Stimulated activated memory B cell treated with anti-CD40 and anti-IgM and Interleukin-4, amounts not matched to agents 10 μg/mL and 1 μg/mL and 100 μg/mL, for 72 hours (primary cell): ENCODE results near the gene NMNAT3.

Experiments
- ATAC-seq: fragments of 150-1000 bp; cut with Tn5 transposase; 2 replicates; pipeline ENCODE4 v1.10.0; 2021
- H3K27ac Mint-ChIP-seq: one replicate; pipeline ENCODE4 v1.8.0; 2022; ENCODE audit warnings: mild to moderate bottlenecking, mixed read lengths
- H3K27me3 Mint-ChIP-seq: one replicate; pipeline ENCODE4 v1.8.0; 2022; ENCODE audit warnings: mixed read lengths
- H3K36me3 Mint-ChIP-seq: one replicate; pipeline ENCODE4 v1.8.0; 2022; ENCODE audit warnings: mixed read lengths
- H3K4me1 Mint-ChIP-seq: one replicate; pipeline ENCODE4 v1.8.0; 2022; ENCODE audit warnings: mixed read lengths
- H3K4me3 Mint-ChIP-seq: one replicate; pipeline ENCODE4 v1.8.0; 2022; ENCODE audit warnings: mild to moderate bottlenecking, moderate library complexity, mixed read lengths
- H3K9me3 Mint-ChIP-seq: one replicate; pipeline ENCODE4 v1.8.0; 2022; ENCODE audit warnings: mixed read lengths

The NMNAT3 gene

GRCh38 chr3:139677388-139678155 lies at the start of gene NMNAT3:
NMNAT3 (minus strand) TSS chr3:139677972; CDS start chr3:139627724, 50,248 bp downstream.
- Mint-ChIP-seq H3K4me3 (peak within 1 kb of the TSS; percentile 77), H3K27ac (no peak within 1 kb of the TSS), H3K36me3 (no peaks in the 10 kb centered on the region), H3K27me3 (no peaks in the 10 kb centered on the region), H3K4me1 (no peaks in the 10 kb centered on the region), H3K9me3 (no peaks in the 10 kb centered on the region)
- ATAC-seq: peak; percentile 96

DNA sequence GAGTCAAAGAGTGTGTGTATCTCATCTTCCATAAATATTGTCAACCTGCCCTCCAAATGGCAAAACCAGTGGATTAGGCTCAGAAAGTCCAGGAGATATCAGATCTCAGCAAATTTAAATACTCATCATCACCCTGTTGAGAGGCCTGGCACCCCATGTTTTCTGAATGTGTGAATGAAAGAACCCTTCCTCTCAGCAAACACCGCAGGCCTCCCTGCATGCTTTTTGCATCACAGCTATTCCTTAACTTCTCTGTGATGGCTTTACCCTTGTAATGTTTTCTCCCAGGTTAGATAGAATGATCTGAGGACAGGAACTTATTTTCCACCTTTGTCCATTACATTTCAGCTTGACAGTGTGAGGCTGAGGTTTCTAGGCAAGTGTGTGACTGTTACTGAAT lies 43.6 kb upstream of the NMNAT3 start:
- Mint-ChIP-seq H3K4me3 (no peak overlapping the region), H3K9me3 (no peaks in the 10 kb centered on the region), H3K27me3 (no peaks in the 10 kb centered on the region), H3K27ac (no peak overlapping the region), H3K36me3 (no peaks in the 10 kb centered on the region), H3K4me1 (no peaks in the 10 kb centered on the region)
- no peak for ATAC-seq

DNA sequence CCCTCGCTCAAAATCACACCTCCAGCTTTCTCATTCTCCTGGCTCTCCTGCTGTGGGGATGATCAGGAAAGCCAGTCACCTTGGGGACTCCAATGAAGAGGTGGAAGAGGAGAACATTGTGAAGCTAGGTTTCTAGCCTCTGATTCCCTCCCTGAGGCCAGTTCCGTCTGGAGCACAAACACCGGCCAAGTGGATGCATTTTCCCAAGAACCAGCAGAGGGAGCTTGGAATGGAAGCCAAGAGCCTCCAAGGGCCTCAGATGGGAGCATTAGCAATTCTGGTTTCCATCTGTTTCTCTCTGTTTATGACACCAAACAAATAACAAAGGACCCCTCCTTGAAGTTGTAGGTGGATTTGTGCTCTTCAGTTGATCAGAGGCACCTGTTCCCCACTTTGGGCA lies 40.6 kb upstream of the NMNAT3 start:
- no peak for ATAC-seq
- Mint-ChIP-seq H3K27ac (no peak overlapping the region), H3K4me1 (no peaks in the 10 kb centered on the region), H3K4me3 (no peak overlapping the region), H3K9me3 (no peaks in the 10 kb centered on the region), H3K27me3 (no peaks in the 10 kb centered on the region), H3K36me3 (no peaks in the 10 kb centered on the region)

DNA sequence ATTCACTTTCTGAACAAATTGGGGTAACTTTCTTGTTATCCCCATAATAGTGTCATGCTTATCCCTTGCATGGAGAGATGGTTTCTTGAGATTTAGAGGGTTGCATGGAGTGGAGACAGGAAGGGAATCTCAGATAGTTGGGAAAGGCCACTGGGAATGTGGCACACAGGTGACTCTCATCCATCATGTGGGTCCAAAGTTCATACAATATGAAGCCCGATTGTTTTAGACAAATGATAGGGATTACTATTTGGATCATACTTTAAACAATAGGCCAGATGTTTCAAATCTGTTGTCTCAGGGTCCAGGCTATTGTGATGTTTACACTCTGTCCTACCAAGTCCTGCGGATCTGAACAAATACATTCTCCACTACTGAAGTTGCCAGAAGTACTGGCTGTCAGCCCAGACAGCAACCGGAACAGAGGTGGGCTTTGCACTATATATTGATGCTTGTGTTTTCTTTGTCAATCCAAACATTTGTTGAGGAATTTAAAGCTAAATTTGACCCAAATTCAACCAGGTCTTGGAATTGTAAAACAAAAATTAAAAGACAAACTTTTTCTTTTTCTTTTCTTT lies 39.2 kb upstream of the NMNAT3 start:
- no peak overlapping the region for H3K4me3 Mint-ChIP-seq
- no peaks in the 10 kb centered on the region for H3K36me3 Mint-ChIP-seq
- ATAC-seq: no peak
- no peak overlapping the region for H3K27ac Mint-ChIP-seq
- H3K4me1 Mint-ChIP-seq: no peaks in the 10 kb centered on the region
- no peaks in the 10 kb centered on the region for H3K9me3 Mint-ChIP-seq
- no peaks in the 10 kb centered on the region for H3K27me3 Mint-ChIP-seq

DNA sequence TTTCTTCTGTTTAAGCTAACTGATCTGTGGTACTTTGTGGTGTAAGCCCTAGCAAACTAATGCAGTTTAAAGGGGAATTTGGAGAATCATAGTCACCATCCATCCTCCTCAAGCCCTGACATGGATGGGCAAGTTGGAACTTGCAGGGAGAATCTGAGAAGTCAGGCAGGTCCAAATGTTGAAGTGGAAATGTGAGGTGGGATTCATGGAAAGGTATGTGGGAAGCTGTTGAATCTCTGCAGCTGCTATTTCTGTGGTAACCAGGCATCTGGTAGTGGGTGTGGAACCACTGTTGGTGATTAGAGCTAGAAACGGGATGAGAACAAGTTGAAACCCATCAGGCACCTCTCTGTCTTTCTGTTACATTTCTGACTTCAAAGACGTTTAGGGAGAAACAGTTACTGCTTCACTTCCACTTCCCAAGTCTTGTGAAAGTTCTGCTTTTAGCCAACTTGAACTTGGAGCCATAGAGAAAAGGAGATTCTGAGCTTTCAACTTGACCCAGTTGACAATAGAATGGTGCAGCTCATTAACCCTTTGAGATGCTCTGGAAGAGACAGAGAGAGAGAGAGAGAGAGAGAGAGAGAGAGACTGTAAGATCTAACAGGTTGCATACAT lies 38.1 kb upstream of the NMNAT3 start:
- Mint-ChIP-seq H3K4me3 (no peak overlapping the region), H3K36me3 (no peaks in the 10 kb centered on the region), H3K9me3 (no peaks in the 10 kb centered on the region), H3K27me3 (peaks cover 6% of the 10 kb centered on the region), H3K4me1 (no peaks in the 10 kb centered on the region), H3K27ac (no peak overlapping the region)
- no peak for ATAC-seq

GRCh38 chr3:139715166-139715565 lies 37.4 kb upstream of the NMNAT3 start:
- no peak overlapping the region for H3K27ac Mint-ChIP-seq
- peaks cover 13% of the 10 kb centered on the region for H3K27me3 Mint-ChIP-seq
- no peak overlapping the region for H3K4me3 Mint-ChIP-seq
- H3K36me3 Mint-ChIP-seq: no peaks in the 10 kb centered on the region
- no peaks in the 10 kb centered on the region for H3K4me1 Mint-ChIP-seq
- no peak for ATAC-seq
- H3K9me3 Mint-ChIP-seq: no peaks in the 10 kb centered on the region

DNA sequence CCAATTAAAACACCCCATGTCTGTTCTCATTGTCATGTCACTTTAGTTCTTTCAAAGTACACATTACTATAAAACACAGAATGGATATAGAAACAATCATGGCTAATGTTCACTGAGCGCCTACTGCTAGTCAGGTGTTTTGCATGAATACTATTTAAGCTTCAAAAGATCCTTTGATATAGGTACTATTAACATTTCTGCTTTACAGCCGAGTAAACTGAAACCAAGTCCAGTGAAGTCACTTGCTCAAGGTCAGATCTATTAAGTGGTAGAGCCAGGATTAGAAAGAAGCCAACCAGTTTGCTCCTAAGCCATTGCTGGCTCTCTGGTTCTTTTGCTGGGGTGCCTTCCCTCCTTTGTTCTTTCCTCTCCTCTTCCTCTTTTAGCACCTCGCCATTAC lies 32.4 kb upstream of the NMNAT3 start:
- ATAC-seq: no peak
- Mint-ChIP-seq H3K4me1 (no peaks in the 10 kb centered on the region), H3K27me3 (peaks cover 13% of the 10 kb centered on the region), H3K9me3 (no peaks in the 10 kb centered on the region), H3K4me3 (no peak overlapping the region), H3K27ac (no peak overlapping the region), H3K36me3 (no peaks in the 10 kb centered on the region)

DNA sequence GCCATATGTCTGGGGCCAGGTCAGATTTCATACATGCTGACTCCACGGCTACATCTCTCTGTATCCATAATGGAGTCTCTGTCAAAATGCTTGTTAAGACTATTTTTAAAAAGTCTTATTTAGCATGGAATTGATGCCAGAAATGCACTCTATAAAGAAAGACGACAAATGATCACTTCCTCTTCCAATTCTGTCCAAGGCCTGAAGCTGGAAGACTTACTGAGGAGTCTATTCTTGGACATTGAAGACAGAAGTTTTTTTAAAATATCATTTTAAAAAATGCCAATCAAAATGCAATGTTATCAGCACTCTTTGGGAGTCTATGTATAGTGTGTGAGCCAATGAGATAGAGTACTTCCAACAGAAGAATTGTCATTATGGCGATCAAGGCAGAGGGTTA lies 27.9 kb upstream of the NMNAT3 start:
- no peak overlapping the region for H3K27ac Mint-ChIP-seq

GRCh38 chr3:139696314-139696604 lies 18.5 kb upstream of the NMNAT3 start:
- no peak overlapping the region for H3K4me3 Mint-ChIP-seq
- H3K27me3 Mint-ChIP-seq: peaks cover 11% of the 10 kb centered on the region
- H3K4me1 Mint-ChIP-seq: no peaks in the 10 kb centered on the region
- H3K36me3 Mint-ChIP-seq: no peaks in the 10 kb centered on the region
- no peak overlapping the region for H3K27ac Mint-ChIP-seq
- ATAC-seq: no peak
- no peaks in the 10 kb centered on the region for H3K9me3 Mint-ChIP-seq

More for the DNA sequence above, 27.9 kb upstream of the NMNAT3 start:
- Mint-ChIP-seq H3K9me3 (no peaks in the 10 kb centered on the region), H3K4me1 (no peaks in the 10 kb centered on the region), H3K36me3 (no peaks in the 10 kb centered on the region), H3K4me3 (no peak overlapping the region), H3K27me3 (peaks cover 19% of the 10 kb centered on the region)
- no peak for ATAC-seq

GRCh38 chr3:139695426-139696313 lies 17.9 kb upstream of the NMNAT3 start:
- Mint-ChIP-seq H3K4me1 (no peaks in the 10 kb centered on the region), H3K4me3 (no peak overlapping the region), H3K9me3 (no peaks in the 10 kb centered on the region), H3K27me3 (peaks cover 6% of the 10 kb centered on the region), H3K36me3 (no peaks in the 10 kb centered on the region), H3K27ac (no peak overlapping the region)
- no peak for ATAC-seq

DNA sequence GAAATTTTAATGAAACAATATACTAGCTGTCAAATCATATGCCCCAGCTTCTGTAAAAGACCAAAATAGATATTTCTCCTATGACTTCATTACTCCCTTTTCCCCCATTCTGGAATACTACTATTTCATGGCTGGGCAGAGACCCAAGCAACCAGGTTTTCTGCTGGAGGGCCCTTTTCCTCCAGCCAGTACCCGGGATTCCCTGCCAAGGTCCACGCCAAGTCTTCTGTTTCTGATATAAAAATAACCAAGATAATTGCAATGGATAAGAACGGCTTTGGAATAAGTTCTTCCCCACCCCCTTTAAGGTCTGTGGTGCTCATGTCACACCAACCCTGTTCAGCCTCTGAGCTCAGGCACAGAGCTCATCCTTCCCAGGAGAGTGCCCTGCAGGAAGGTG lies 17.2 kb upstream of the NMNAT3 start:
- Mint-ChIP-seq H3K27ac (no peak overlapping the region), H3K4me3 (no peak overlapping the region), H3K9me3 (no peaks in the 10 kb centered on the region), H3K27me3 (no peaks in the 10 kb centered on the region), H3K36me3 (no peaks in the 10 kb centered on the region), H3K4me1 (no peaks in the 10 kb centered on the region)
- ATAC-seq: no peak

GRCh38 chr3:139694542-139694941 lies 16.8 kb upstream of the NMNAT3 start:
- Mint-ChIP-seq H3K27me3 (no peaks in the 10 kb centered on the region), H3K27ac (no peak overlapping the region), H3K4me1 (no peaks in the 10 kb centered on the region), H3K36me3 (no peaks in the 10 kb centered on the region), H3K4me3 (no peak overlapping the region), H3K9me3 (no peaks in the 10 kb centered on the region)
- no peak for ATAC-seq

GRCh38 chr3:139691619-139692018 lies 13.8 kb upstream of the NMNAT3 start:
- Mint-ChIP-seq H3K36me3 (no peaks in the 10 kb centered on the region), H3K4me1 (no peaks in the 10 kb centered on the region), H3K9me3 (no peaks in the 10 kb centered on the region), H3K27ac (no peak overlapping the region), H3K4me3 (no peak overlapping the region), H3K27me3 (peaks cover 9% of the 10 kb centered on the region)
- no peak for ATAC-seq

- Mint-ChIP-seq H3K4me1 (no peaks in the 10 kb centered on the region), H3K27ac (no peak overlapping the region), H3K4me3 (no peak overlapping the region), H3K9me3 (no peaks in the 10 kb centered on the region), H3K27me3 (peaks cover 22% of the 10 kb centered on the region), H3K36me3 (no peaks in the 10 kb centered on the region)
- no peak for ATAC-seq
Measured at GRCh38 chr3:139689708-139690228, 12.0 kb upstream of the NMNAT3 start.

- H3K4me1 Mint-ChIP-seq: no peaks in the 10 kb centered on the region
- H3K36me3 Mint-ChIP-seq: no peaks in the 10 kb centered on the region
- no peaks in the 10 kb centered on the region for H3K9me3 Mint-ChIP-seq
- no peak for ATAC-seq
- no peak overlapping the region for H3K4me3 Mint-ChIP-seq
- no peak overlapping the region for H3K27ac Mint-ChIP-seq
- peaks cover 22% of the 10 kb centered on the region for H3K27me3 Mint-ChIP-seq
Measured at GRCh38 chr3:139689122-139689521, 11.3 kb upstream of the NMNAT3 start.
